GM23248 (cell line): Measurements from ENCODE around the gene ASCL5.

ENCODE experiments used
- EZH2 ChIP-seq: fragments of 200-600 bp; sonication (generic); IDR thresholded peaks from 2 replicates; pipeline ENCODE4 v1.6.1; 2018; ENCODE audit warnings: antibody characterized with exemption, mild to moderate bottlenecking; ENCODE audit not compliant: insufficient read depth, poor library complexity, severe bottlenecking
- EZH2phosphoT487 ChIP-seq: fragments of 200-600 bp; sonication (generic); IDR thresholded peaks from 2 replicates; pipeline ENCODE4 v1.6.1; 2018; ENCODE audit warnings: antibody characterized with exemption, moderate library complexity, mild to moderate bottlenecking, low read depth; ENCODE audit not compliant: insufficient read depth

DNA sequence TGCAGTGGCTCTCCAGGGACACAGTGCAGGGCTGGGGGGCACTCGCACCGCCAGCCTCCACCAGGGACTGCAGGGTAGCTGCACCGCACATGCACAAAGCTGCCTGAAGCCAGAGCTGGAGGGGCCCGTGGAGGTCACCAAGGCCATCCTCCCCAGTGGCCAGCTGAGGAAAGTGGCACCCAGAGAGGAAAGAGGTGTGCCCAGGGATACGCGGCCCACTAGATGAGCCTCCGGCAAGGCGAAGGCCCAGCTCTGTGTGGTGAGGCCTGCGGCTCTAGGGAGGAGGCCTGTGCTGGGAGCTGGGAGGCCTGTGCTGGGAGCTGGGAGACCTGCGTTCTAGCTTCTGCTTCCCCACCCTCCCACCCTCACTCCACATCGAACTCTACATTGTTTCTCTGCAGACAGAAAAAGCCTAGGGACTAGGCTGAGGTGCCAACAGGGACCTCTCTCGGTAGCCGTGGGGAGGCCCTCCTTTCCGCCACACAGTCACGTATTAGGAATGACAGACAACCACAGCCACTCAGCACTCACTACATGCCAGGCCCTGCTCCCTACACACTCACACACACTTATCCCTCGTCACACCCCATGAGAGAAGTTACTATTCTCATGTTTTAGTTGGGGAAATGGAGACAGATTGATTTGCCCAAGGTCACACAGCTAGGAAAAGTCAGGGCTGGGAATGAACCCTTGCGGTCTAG lies 921 bp upstream of the ASCL5 start:
- TF ChIP-seq EZH2phosphoT487 (no peak), EZH2 (no peak)
